IMR-90 (cell line): Measurements from ENCODE around the gene SLC40A1.

ENCODE experiments used
- BHLHE40 ChIP-seq: fragments of 150-350 bp; IDR thresholded peaks from 2 replicates; pipeline ENCODE4 v1.6.1; 2016; ENCODE audit warnings: mild to moderate bottlenecking, low read depth, low read length
- MAFK ChIP-seq: IDR thresholded peaks from 2 replicates; pipeline ENCODE4 v1.6.1; 2012; ENCODE audit warnings: low read depth, low read length, improper control_type of control experiment
- MAZ ChIP-seq: IDR thresholded peaks from 2 replicates; pipeline ENCODE4 v1.6.1; 2012; ENCODE audit warnings: low read depth, mild to moderate bottlenecking, low read length, improper control_type of control experiment, moderate library complexity, borderline replicate concordance
- MXI1 ChIP-seq: IDR thresholded peaks from 2 replicates; pipeline ENCODE4 v1.6.1; 2012; ENCODE audit warnings: low read depth, mild to moderate bottlenecking, low read length, moderate library complexity, borderline replicate concordance
- POLR2A ChIP-seq: IDR thresholded peaks from 2 replicates; pipeline ENCODE4 v1.6.1; 2012; ENCODE audit warnings: mild to moderate bottlenecking, low read depth, low read length
- TF ChIP-seq, protein P1 (sequence below): conservative IDR thresholded peaks from 2 replicates; pipeline ENCODE4 v1.5.1; 2012; ENCODE audit warnings: mild to moderate bottlenecking, low read depth, low read length, improper control_type of control experiment
- TF ChIP-seq, protein P2 (sequence below): fragments of 150-350 bp; IDR thresholded peaks from 2 replicates; pipeline ENCODE4 v1.6.1; 2016; ENCODE audit warnings: low read depth, mild to moderate bottlenecking, low read length, moderate library complexity, borderline replicate concordance

- no peak for TF ChIP-seq POLR2A
- TF ChIP-seq, protein P1, sequence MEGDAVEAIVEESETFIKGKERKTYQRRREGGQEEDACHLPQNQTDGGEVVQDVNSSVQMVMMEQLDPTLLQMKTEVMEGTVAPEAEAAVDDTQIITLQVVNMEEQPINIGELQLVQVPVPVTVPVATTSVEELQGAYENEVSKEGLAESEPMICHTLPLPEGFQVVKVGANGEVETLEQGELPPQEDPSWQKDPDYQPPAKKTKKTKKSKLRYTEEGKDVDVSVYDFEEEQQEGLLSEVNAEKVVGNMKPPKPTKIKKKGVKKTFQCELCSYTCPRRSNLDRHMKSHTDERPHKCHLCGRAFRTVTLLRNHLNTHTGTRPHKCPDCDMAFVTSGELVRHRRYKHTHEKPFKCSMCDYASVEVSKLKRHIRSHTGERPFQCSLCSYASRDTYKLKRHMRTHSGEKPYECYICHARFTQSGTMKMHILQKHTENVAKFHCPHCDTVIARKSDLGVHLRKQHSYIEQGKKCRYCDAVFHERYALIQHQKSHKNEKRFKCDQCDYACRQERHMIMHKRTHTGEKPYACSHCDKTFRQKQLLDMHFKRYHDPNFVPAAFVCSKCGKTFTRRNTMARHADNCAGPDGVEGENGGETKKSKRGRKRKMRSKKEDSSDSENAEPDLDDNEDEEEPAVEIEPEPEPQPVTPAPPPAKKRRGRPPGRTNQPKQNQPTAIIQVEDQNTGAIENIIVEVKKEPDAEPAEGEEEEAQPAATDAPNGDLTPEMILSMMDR = no peak
- no peak for TF ChIP-seq MXI1
- no peak for TF ChIP-seq MAFK
- TF ChIP-seq, protein P2, sequence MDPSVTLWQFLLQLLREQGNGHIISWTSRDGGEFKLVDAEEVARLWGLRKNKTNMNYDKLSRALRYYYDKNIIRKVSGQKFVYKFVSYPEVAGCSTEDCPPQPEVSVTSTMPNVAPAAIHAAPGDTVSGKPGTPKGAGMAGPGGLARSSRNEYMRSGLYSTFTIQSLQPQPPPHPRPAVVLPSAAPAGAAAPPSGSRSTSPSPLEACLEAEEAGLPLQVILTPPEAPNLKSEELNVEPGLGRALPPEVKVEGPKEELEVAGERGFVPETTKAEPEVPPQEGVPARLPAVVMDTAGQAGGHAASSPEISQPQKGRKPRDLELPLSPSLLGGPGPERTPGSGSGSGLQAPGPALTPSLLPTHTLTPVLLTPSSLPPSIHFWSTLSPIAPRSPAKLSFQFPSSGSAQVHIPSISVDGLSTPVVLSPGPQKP = no peak
- TF ChIP-seq MAZ = no peak
- TF ChIP-seq BHLHE40 = no peak
Measured at GRCh38 chr2:189594305-189594704, 13.7 kb upstream of the SLC40A1 start.
